PC-9 (cell line): ENCODE measurements around the gene BARX1. TPM values are rescaled to one million over a fixed set of nuclear protein-coding genes. Genes with fewer than 3 reads are reported as not detected.
A peak's percentile ranks its signal among the peaks of the same experiment; 100 is the strongest.

Experiments used
- BruUV-seq: library from RNA; stranded (reverse); fragments of 400-500 nt; replicated peaks from 2 replicates; lab custom pipeline; 2021; lab: Mats Ljungman, UMichigan
- CTCF ChIA-PET: fragments of 300-600 bp; sonication (Branson Sonifier 250); formaldehyde crosslinking; loops from one replicate; lab custom pipeline; 2022; ENCODE audit warnings: antibody characterized with exemption; lab: Charles Lee
- POLR2A ChIA-PET: fragments of 300-600 bp; sonication (Branson Sonifier 250); formaldehyde crosslinking; loops from one replicate; lab custom pipeline; 2022; ENCODE audit warnings: antibody characterized with exemption; ENCODE audit not compliant: unreplicated experiment; lab: Charles Lee
- DNase-seq, 2 experiments: peaks; one replicate each; pipeline versions ENCODE4 v3.0.0 to v3.0.0-alpha.2; 2015 to 2022; ENCODE audit warnings: mixed read lengths in 1 of 2
- H2AFZ ChIP-seq: fragments of 200-600 bp; sonication (generic); 2 replicates; pipeline ENCODE4 v1.8.1; 2017; ENCODE audit warnings: antibody characterized with exemption
- H3F3A ChIP-seq: fragments of 200-600 bp; sonication (generic); 2 replicates; pipeline ENCODE4 v1.8.1; 2017; ENCODE audit warnings: antibody characterized with exemption, mild to moderate bottlenecking, low read depth; ENCODE audit not compliant: insufficient read depth
- H3K27ac ChIP-seq: fragments of 200-600 bp; sonication (generic); 2 replicates; pipeline ENCODE4 v1.6.1; 2016; ENCODE audit warnings: mixed run types
- H3K27me3 ChIP-seq: fragments of 200-600 bp; sonication (generic); 2 replicates; pipeline ENCODE4 v1.6.1; 2016; ENCODE audit warnings: low read depth, mixed run types; ENCODE audit not compliant: insufficient read depth
- H3K36me3 ChIP-seq: fragments of 200-600 bp; sonication (generic); 2 replicates; pipeline ENCODE4 v1.6.1; 2016; ENCODE audit warnings: low read depth, mixed run types
- H3K4me1 ChIP-seq: fragments of 200-600 bp; sonication (generic); replicated peaks from 2 replicates; pipeline ENCODE4 v1.6.1; 2016; ENCODE audit warnings: mixed run types; ENCODE audit not compliant: insufficient read depth
- H3K4me2 ChIP-seq: fragments of 200-600 bp; sonication (generic); 2 replicates; pipeline ENCODE4 v1.6.1; 2017; ENCODE audit warnings: mixed run types
- H3K4me3 ChIP-seq: fragments of 200-600 bp; sonication (generic); 2 replicates; pipeline ENCODE4 v1.6.1; 2016; ENCODE audit warnings: mixed run types
- H3K79me2 ChIP-seq: fragments of 200-600 bp; sonication (generic); 2 replicates; pipeline ENCODE4 v1.6.1; 2017; ENCODE audit warnings: low read depth, mixed run types
- H3K9me2 ChIP-seq: fragments of 200-600 bp; sonication (generic); 2 replicates; pipeline ENCODE4 v1.8.1; 2017; ENCODE audit warnings: mild to moderate bottlenecking; ENCODE audit not compliant: insufficient read depth
- H3K9me3 ChIP-seq: fragments of 200-600 bp; sonication (generic); 2 replicates; pipeline ENCODE4 v1.8.1; 2016; ENCODE audit warnings: low read depth; ENCODE audit not compliant: insufficient read depth
- H4K20me1 ChIP-seq: fragments of 200-600 bp; sonication (generic); 2 replicates; pipeline ENCODE4 v1.8.1; 2017; ENCODE audit not compliant: insufficient read depth
- EZH2 ChIP-seq: fragments of 200-600 bp; sonication (generic); IDR thresholded peaks from 2 replicates; pipeline ENCODE4 v1.8.0; 2017; ENCODE audit warnings: antibody characterized with exemption, low read depth
- intact Hi-C: fragments of 100-400 bp; cut with micrococcal nuclease; formaldehyde crosslinking; loops from one replicate; pipeline ENCODE4 v1.10.0; 2022; ENCODE audit not compliant: unreplicated experiment
- total RNA-seq: library from RNA; stranded (reverse); gene quantifications from 2 replicates; pipeline ENCODE4 v1.2.3, GENCODE V29; 2021
- TF ChIP-seq, protein P1 (sequence below): fragments of 200-600 bp; sonication (generic); conservative IDR thresholded peaks from 2 replicates; pipeline ENCODE4 v1.6.1; 2017; ENCODE audit warnings: mixed run types, antibody characterized with exemption, mild to moderate bottlenecking, moderate library complexity

Gene BARX1
- total RNA-seq, 1 experiment from 2014 or later = not detected

GRCh38 chr9:93937193-93937592, 18.0 kb downstream of the BARX1 start:
- Histone ChIP-seq H3K9me2 (no peaks in the 10 kb centered on the region), H4K20me1 (no peaks in the 10 kb centered on the region), H3K36me3 (no peaks in the 10 kb centered on the region), H3K27ac (no peak overlapping the region), H3K4me1 (no peaks in the 10 kb centered on the region), H3K27me3 (peaks cover 91% of the 10 kb centered on the region), H3K79me2 (no peaks in the 10 kb centered on the region), H3K9me3 (no peaks in the 10 kb centered on the region), H3K4me3 (no peak overlapping the region), H3F3A (no peaks in the 10 kb centered on the region), H2AFZ (no peak overlapping the region), H3K4me2 (no peak overlapping the region)
- TF ChIP-seq, protein P1, sequence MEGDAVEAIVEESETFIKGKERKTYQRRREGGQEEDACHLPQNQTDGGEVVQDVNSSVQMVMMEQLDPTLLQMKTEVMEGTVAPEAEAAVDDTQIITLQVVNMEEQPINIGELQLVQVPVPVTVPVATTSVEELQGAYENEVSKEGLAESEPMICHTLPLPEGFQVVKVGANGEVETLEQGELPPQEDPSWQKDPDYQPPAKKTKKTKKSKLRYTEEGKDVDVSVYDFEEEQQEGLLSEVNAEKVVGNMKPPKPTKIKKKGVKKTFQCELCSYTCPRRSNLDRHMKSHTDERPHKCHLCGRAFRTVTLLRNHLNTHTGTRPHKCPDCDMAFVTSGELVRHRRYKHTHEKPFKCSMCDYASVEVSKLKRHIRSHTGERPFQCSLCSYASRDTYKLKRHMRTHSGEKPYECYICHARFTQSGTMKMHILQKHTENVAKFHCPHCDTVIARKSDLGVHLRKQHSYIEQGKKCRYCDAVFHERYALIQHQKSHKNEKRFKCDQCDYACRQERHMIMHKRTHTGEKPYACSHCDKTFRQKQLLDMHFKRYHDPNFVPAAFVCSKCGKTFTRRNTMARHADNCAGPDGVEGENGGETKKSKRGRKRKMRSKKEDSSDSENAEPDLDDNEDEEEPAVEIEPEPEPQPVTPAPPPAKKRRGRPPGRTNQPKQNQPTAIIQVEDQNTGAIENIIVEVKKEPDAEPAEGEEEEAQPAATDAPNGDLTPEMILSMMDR = no peak
- TF ChIP-seq EZH2 = no peak
- intact Hi-C loops = no loop called here
- no peak for DNase-seq
- ChIA-PET POLR2A (no interaction called here), CTCF (no interaction called here)
- BruUV-seq = no TSS peak

- DNase-seq = no peak
- H3K9me3 ChIP-seq = no peaks in the 10 kb centered on the region
- intact Hi-C loops = no loop called here
- TF ChIP-seq, protein P1 = no peak
- peak; percentile 59; the same call in 1 of the 2 replicates for TF ChIP-seq EZH2
- H3K4me3 ChIP-seq = no peak overlapping the region
- H3K9me2 ChIP-seq = no peaks in the 10 kb centered on the region
- POLR2A ChIA-PET = no interaction called here
- CTCF ChIA-PET = no interaction called here
- no peaks in the 10 kb centered on the region for H3K4me1 ChIP-seq
- no peak overlapping the region for H2AFZ ChIP-seq
- H3K79me2 ChIP-seq = no peaks in the 10 kb centered on the region
- no TSS peak for BruUV-seq
- H3K36me3 ChIP-seq = no peaks in the 10 kb centered on the region
- H3K4me2 ChIP-seq = no peak overlapping the region
- no peaks in the 10 kb centered on the region for H3F3A ChIP-seq
- no peak overlapping the region for H3K27ac ChIP-seq
- H4K20me1 ChIP-seq = no peaks in the 10 kb centered on the region
- peaks cover 99% of the 10 kb centered on the region for H3K27me3 ChIP-seq
Measured at GRCh38 chr9:93931905-93932304, 23.2 kb downstream of the BARX1 start.

DNA sequence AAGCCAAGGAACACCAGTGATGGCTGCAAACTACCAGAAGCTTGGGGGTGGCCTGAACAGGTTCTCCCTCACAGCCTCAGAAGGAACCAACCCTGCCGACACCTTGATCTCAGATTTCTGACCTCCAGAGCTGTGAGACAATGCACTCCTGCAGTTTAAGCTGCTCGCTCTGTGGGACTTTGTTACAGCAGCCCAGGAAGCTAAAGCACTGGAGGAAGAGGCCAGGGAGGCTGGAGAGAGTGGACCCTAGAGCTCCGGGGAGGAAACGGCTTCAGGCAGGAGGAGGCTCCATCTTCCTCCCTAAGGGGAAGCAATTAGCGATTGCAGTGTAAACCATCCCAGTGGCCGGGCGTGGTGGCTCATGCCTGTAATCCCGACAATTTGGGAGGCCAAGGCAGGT, 25.1 kb downstream of the BARX1 start:
- no peaks in the 10 kb centered on the region for H3K79me2 ChIP-seq
- TF ChIP-seq, protein P1 = no peak
- no peak for TF ChIP-seq EZH2
- no peaks in the 10 kb centered on the region for H3K36me3 ChIP-seq
- H3K9me3 ChIP-seq = no peaks in the 10 kb centered on the region
- no peak overlapping the region for H2AFZ ChIP-seq
- H3K4me1 ChIP-seq = no peaks in the 10 kb centered on the region
- no peaks in the 10 kb centered on the region for H3K9me2 ChIP-seq
- no peak overlapping the region for H3K4me2 ChIP-seq
- H3K27me3 ChIP-seq = peaks cover 97% of the 10 kb centered on the region
- H3K27ac ChIP-seq = no peak overlapping the region
- POLR2A ChIA-PET = no interaction called here
- no peaks in the 10 kb centered on the region for H4K20me1 ChIP-seq
- intact Hi-C loops = no loop called here
- no peaks in the 10 kb centered on the region for H3F3A ChIP-seq
- CTCF ChIA-PET = no interaction called here
- no TSS peak for BruUV-seq
- no peak overlapping the region for H3K4me3 ChIP-seq
- DNase-seq = no peak
